HEK293 (cell line): Measurements from ENCODE around the gene ACTG2.
"Not testable (repeated sequence)": the region's sequence is repeated elsewhere in the genome, so short reads cannot be mapped to it uniquely, and the experiment has no call there.

Source experiments
- CTCF ChIA-PET: fragments of 350-600 bp; formaldehyde crosslinking; extraction: SDS; loops from one replicate; lab custom pipeline; 2021; ENCODE audit warnings: antibody characterized with exemption; lab: Yijun Ruan, JAX
- POLR2A ChIA-PET: fragments of 300-600 bp; formaldehyde crosslinking; extraction: SDS; loops from one replicate; lab custom pipeline; 2020; ENCODE audit warnings: antibody characterized with exemption, inconsistent platforms; lab: Yijun Ruan, JAX
- H3K27ac ChIP-seq: fragments of 200-500 bp; sonication (Bioruptor generic); 2 replicates; pipeline ENCODE4 v1.5.1; 2014; ENCODE audit warnings: low read depth, low read length, control low read depth, inconsistent platforms; ENCODE audit errors: extremely low read depth
- H3K36me3 ChIP-seq, 2 experiments: fragments of 200-500 bp in 1 of 2; sonication (Bioruptor generic) in 1 of 2; 1 replicate in 1 of 2; 2 replicates in 1 of 2; pipeline ENCODE4 v1.5.1; 2014 to 2017; ENCODE audit warnings: inconsistent platforms in 2 of 2, low read length in 2 of 2; ENCODE audit not compliant: control insufficient read depth in 2 of 2, insufficient read depth in 1 of 2
- H3K4me1 ChIP-seq: fragments of 200-500 bp; sonication (Bioruptor generic); 2 replicates; pipeline ENCODE4 v1.5.1; 2014; ENCODE audit warnings: mild to moderate bottlenecking, low read length, inconsistent platforms; ENCODE audit not compliant: control insufficient read depth, insufficient read depth
- H3K4me3 ChIP-seq: 2 replicates; pipeline ENCODE4 v1.5.1; 2011; ENCODE audit warnings: low read depth, mild to moderate bottlenecking, control low read depth, low read length, moderate library complexity
- H3K9me3 ChIP-seq: fragments of 200-500 bp; sonication (Bioruptor generic); 2 replicates; pipeline ENCODE4 v1.5.1; 2014; ENCODE audit warnings: low read depth, low read length, inconsistent platforms; ENCODE audit not compliant: control insufficient read depth, insufficient read depth
- ATF2 ChIP-seq: fragments of 450-650 bp; formaldehyde crosslinking; IDR thresholded peaks from 2 replicates; pipeline ENCODE4 v1.5.1; 2016; ENCODE audit warnings: missing biosample characterization, missing genetic modification characterization, low read depth
- CTCF ChIP-seq: fragments of 450-650 bp; formaldehyde crosslinking; IDR thresholded peaks from 2 replicates; pipeline ENCODE4 v1.5.1; 2016; ENCODE audit warnings: missing biosample characterization, missing genetic modification characterization
- HIC1 ChIP-seq: fragments of 450-650 bp; formaldehyde crosslinking; IDR thresholded peaks from 2 replicates; pipeline ENCODE4 v1.5.1; 2016; ENCODE audit warnings: missing biosample characterization, missing genetic modification characterization
- HOXD13 ChIP-seq: sonication (generic); formaldehyde crosslinking; IDR thresholded peaks from 2 replicates; pipeline ENCODE4 v1.8.0; 2022; ENCODE audit warnings: missing genetic modification reagents, borderline replicate concordance
- KLF10 ChIP-seq: fragments of 450-650 bp; IDR thresholded peaks from 2 replicates; pipeline ENCODE4 v1.5.1; 2018; ENCODE audit warnings: missing biosample characterization, mild to moderate bottlenecking, missing genetic modification characterization
- PRDM10 ChIP-seq: fragments of 450-650 bp; formaldehyde crosslinking; IDR thresholded peaks from 2 replicates; pipeline ENCODE4 v1.5.1; 2016; ENCODE audit warnings: missing biosample characterization, missing genetic modification characterization
- PRDM6 ChIP-seq: fragments of 450-650 bp; formaldehyde crosslinking; IDR thresholded peaks from 2 replicates; pipeline ENCODE4 v1.5.1; 2017; ENCODE audit warnings: missing biosample characterization, missing genetic modification characterization
- ZBTB26 ChIP-seq: fragments of 450-650 bp; formaldehyde crosslinking; optimal IDR thresholded peaks from 2 replicates; pipeline ENCODE3; 2016; ENCODE audit warnings: missing biosample characterization, mild to moderate bottlenecking, missing genetic modification characterization
- ZBTB48 ChIP-seq: fragments of 450-650 bp; formaldehyde crosslinking; IDR thresholded peaks from 2 replicates; pipeline ENCODE4 v1.5.1; 2016; ENCODE audit warnings: missing biosample characterization, missing genetic modification characterization
- ZEB2 ChIP-seq: fragments of 450-650 bp; formaldehyde crosslinking; IDR thresholded peaks from 2 replicates; pipeline ENCODE4 v1.5.1; 2016; ENCODE audit warnings: missing biosample characterization, missing genetic modification characterization
- ZNF350 ChIP-seq: fragments of 450-650 bp; formaldehyde crosslinking; IDR thresholded peaks from 2 replicates; pipeline ENCODE4 v1.5.0; 2017; ENCODE audit warnings: missing biosample characterization, mild to moderate bottlenecking, missing genetic modification characterization
- ZNF621 ChIP-seq: fragments of 450-650 bp; formaldehyde crosslinking; IDR thresholded peaks from 2 replicates; pipeline ENCODE4 v1.5.1; 2017; ENCODE audit warnings: missing biosample characterization, missing genetic modification characterization
- ZNF658 ChIP-seq: fragments of 450-650 bp; formaldehyde crosslinking; IDR thresholded peaks from 2 replicates; pipeline ENCODE4; 2016; ENCODE audit warnings: missing biosample characterization, missing genetic modification characterization
- ZNF776 ChIP-seq: fragments of 450-650 bp; formaldehyde crosslinking; IDR thresholded peaks from 2 replicates; pipeline ENCODE4 v1.5.0; 2017; ENCODE audit warnings: missing biosample characterization, missing genetic modification characterization, borderline replicate concordance

The ACTG2 gene

GRCh38 chr2:73938718-73939352 is 46.0 kb downstream of the ACTG2 start (continued):
- TF ChIP-seq HIC1 (tag by site-specific recombination) (no peak), HOXD13 (CRISPR knock-in tag) (no peak), ZNF350 (tag by site-specific recombination) (no peak), ZBTB26 (no peak), KLF10 (tag by site-specific recombination) (no peak)

GRCh38 chr2:73939419-73939818 is 46.6 kb downstream of the ACTG2 start:
- H3K4me3 ChIP-seq: no peak overlapping the region
- CTCF ChIA-PET: interaction anchor here (1.6 kb wide), 1 partner anchor 9 kb away, joined by 4 read pairs; no protein-coding TSS in a partner anchor
- H3K36me3 ChIP-seq: peaks cover 13 to 82% of the 10 kb centered on the region in 2 experiments; a peak in 2 of 3 replicates
- no peak overlapping the region for H3K27ac ChIP-seq
- no peaks in the 10 kb centered on the region for H3K4me1 ChIP-seq
- POLR2A ChIA-PET: no interaction called here
- H3K9me3 ChIP-seq: no peaks in the 10 kb centered on the region
- TF ChIP-seq ZNF621 (no peak), PRDM10 (tag by site-specific recombination) (peak; percentile 49), ATF2 (no peak)
- TF ChIP-seq, all 188 proteins: peak for 1

- CTCF ChIA-PET, H3K4me3 ChIP-seq, H3K27ac ChIP-seq, H3K9me3 ChIP-seq, POLR2A ChIA-PET, H3K4me1 ChIP-seq: not testable (repeated sequence)
- peaks cover 12 to 86% of the 10 kb centered on the region in 2 experiments; a peak in 2 of 3 replicates for H3K36me3 ChIP-seq
These were observed 47.3 kb downstream of the ACTG2 start for GRCh38 chr2:73940066-73940465.

GRCh38 chr2:73942664-73943063 is 49.9 kb downstream of the ACTG2 start:
- ChIA-PET POLR2A (no interaction called here), CTCF (no interaction called here)
- no peak overlapping the region for H3K27ac ChIP-seq
- no peaks in the 10 kb centered on the region for H3K4me1 ChIP-seq
- no peak overlapping the region for H3K4me3 ChIP-seq
- H3K36me3 ChIP-seq: peaks cover 19 to 88% of the 10 kb centered on the region in 2 experiments
- no peaks in the 10 kb centered on the region for H3K9me3 ChIP-seq
- no peak for TF ChIP-seq ZNF776 (tag by site-specific recombination)
- TF ChIP-seq CTCF (tag by site-specific recombination): no peak
- TF ChIP-seq PRDM6 (tag by site-specific recombination): no peak
- no peak for TF ChIP-seq ZEB2 (tag by site-specific recombination)
- no peak for TF ChIP-seq ZNF658 (tag by site-specific recombination)
- no peak for TF ChIP-seq ZBTB48 (tag by site-specific recombination)
